Panc1 (cell line): Measurements from ENCODE around the gene KIAA0408. TPM values are rescaled to one million over a fixed set of nuclear protein-coding genes. Genes with fewer than 3 reads are reported as not detected.

ENCODE experiments used
- ATAC-seq: fragments of 200-7000 bp; cut with Tn5 transposase; 2 replicates; pipeline ENCODE4 v1.9.1; 2020; ENCODE audit warnings: mild to moderate bottlenecking, moderate library complexity
- BruUV-seq: library from RNA; stranded (reverse); fragments of 400-500 nt; replicated peaks from 2 replicates; lab custom pipeline; 2021; lab: Mats Ljungman, UMichigan
- CTCF ChIA-PET: fragments of 300-600 bp; sonication (Branson Sonifier 250); formaldehyde crosslinking; loops from one replicate; lab custom pipeline; 2022; ENCODE audit warnings: antibody characterized with exemption; lab: Charles Lee
- POLR2A ChIA-PET: fragments of 300-600 bp; sonication (Branson Sonifier 250); formaldehyde crosslinking; loops from one replicate; lab custom pipeline; 2022; ENCODE audit warnings: antibody characterized with exemption; lab: Charles Lee
- DNase-seq: peaks from one replicate; pipeline ENCODE4 v3.0.0-alpha.2; 2010; ENCODE audit warnings: low read depth, low spot score
- H3K27ac ChIP-seq: 2 replicates; pipeline ENCODE4 v1.5.1; 2011; ENCODE audit warnings: mild to moderate bottlenecking, low read length, inconsistent platforms
- H3K27me3 ChIP-seq: fragments of 200-500 bp; sonication (Bioruptor generic); 2 replicates; pipeline ENCODE4 v1.6.0; 2014; ENCODE audit warnings: low read length, inconsistent platforms; ENCODE audit not compliant: control insufficient read depth, insufficient read depth
- H3K36me3 ChIP-seq: fragments of 200-500 bp; sonication (Bioruptor generic); 2 replicates; pipeline ENCODE4 v1.5.1; 2014; ENCODE audit warnings: inconsistent platforms, mild to moderate bottlenecking, low read length, moderate library complexity; ENCODE audit not compliant: control insufficient read depth, insufficient read depth
- H3K4me1 ChIP-seq: 2 replicates; pipeline ENCODE4 v1.5.1; 2011; ENCODE audit warnings: inconsistent platforms, mild to moderate bottlenecking, low read length, moderate library complexity; ENCODE audit not compliant: control insufficient read depth, insufficient read depth
- H3K4me3 ChIP-seq, 2 experiments: 2 replicates each; pipeline ENCODE4 v1.5.1; 2011 to 2012; ENCODE audit warnings: low read depth in 2 of 2, low read length in 2 of 2, mild to moderate bottlenecking in 2 of 2, inconsistent platforms in 1 of 2, moderate library complexity in 1 of 2
- H3K9me3 ChIP-seq: fragments of 200-500 bp; sonication (Bioruptor generic); 2 replicates; pipeline ENCODE4 v1.5.1; 2014; ENCODE audit warnings: low read depth, mild to moderate bottlenecking, inconsistent platforms, low read length, moderate library complexity; ENCODE audit not compliant: control insufficient read depth, insufficient read depth
- POLR2AphosphoS5 ChIP-seq: IDR thresholded peaks from 2 replicates; pipeline ENCODE4 v1.6.1; 2012; ENCODE audit warnings: mild to moderate bottlenecking, low read depth, low read length, moderate library complexity
- SIN3A ChIP-seq: IDR thresholded peaks from 2 replicates; pipeline ENCODE4 v1.6.1; 2012; ENCODE audit warnings: low read depth, mild to moderate bottlenecking, low read length, moderate library complexity, borderline replicate concordance; ENCODE audit not compliant: insufficient read depth
- TCF7L2 ChIP-seq: IDR thresholded peaks from 2 replicates; pipeline ENCODE4 v1.6.1; 2011; ENCODE audit warnings: mild to moderate bottlenecking, low read depth, low read length, inconsistent platforms
- in situ Hi-C: cut with HindIII; loops from 2 replicates; pipeline ENCODE4 v1.10.0; 2016; ENCODE audit warnings: low sequenced_read_pairs, low pct_unique_long_range_greater_than_20kb
- intact Hi-C: fragments of 100-400 bp; cut with micrococcal nuclease; formaldehyde crosslinking; loops from one replicate; pipeline ENCODE4 v1.10.0; 2022; ENCODE audit not compliant: unreplicated experiment
- total RNA-seq: library from RNA; stranded (reverse); gene quantifications from one replicate; pipeline ENCODE4 v1.2.1, GENCODE V29; 2021; ENCODE audit not compliant: unreplicated experiment
- TF ChIP-seq, protein P1 (sequence below): fragments of 450-650 bp; IDR thresholded peaks from 2 replicates; pipeline ENCODE4 v1.5.1; 2017; ENCODE audit warnings: mild to moderate bottlenecking
- TF ChIP-seq, protein P2 (sequence below), 2 experiments: IDR thresholded peaks; 2 replicates each; pipeline ENCODE4 v1.6.1; 2011 to 2012; ENCODE audit warnings: low read depth in 2 of 2, control low read depth in 1 of 2, low read length in 1 of 2, mild to moderate bottlenecking in 1 of 2, moderate library complexity in 1 of 2; ENCODE audit not compliant: insufficient read depth in 1 of 2

Gene KIAA0408
- total RNA-seq, 1 experiment from 2014 or later, result 0.90 TPM

DNA sequence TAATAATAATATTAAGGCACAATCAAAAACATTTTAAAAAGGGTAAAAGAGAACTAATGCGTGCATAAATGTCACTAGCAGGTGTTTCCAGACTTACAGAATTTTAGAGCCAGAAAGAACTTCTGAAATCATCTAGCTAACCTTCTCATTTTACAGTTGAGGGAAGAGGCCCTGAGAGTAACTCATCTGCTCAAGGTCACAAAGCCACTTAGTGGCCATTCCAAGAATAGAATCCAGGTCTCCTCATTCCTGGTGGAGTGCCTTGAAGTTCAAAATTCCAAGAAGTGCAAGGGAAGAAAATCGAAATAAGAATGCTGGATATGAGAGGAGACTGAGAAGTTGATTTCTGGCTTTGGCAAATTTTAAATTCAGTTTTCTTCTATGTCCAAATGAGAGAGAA, 3.2 kb upstream of the KIAA0408 start:
- H3K27me3 ChIP-seq, result no peaks in the 10 kb centered on the region
- H3K36me3 ChIP-seq, result no peaks in the 10 kb centered on the region
- CTCF ChIA-PET, result no interaction called here
- H3K9me3 ChIP-seq, result no peaks in the 10 kb centered on the region
- in situ Hi-C loops, result no loop called here
- no peaks in the 10 kb centered on the region for H3K4me1 ChIP-seq
- DNase-seq (no peak), ATAC-seq (no peak)
- H3K4me3 ChIP-seq, result no peak overlapping the region
- no peak overlapping the region for H3K27ac ChIP-seq
- TF ChIP-seq TCF7L2, result no peak
- TF ChIP-seq, protein P1, sequence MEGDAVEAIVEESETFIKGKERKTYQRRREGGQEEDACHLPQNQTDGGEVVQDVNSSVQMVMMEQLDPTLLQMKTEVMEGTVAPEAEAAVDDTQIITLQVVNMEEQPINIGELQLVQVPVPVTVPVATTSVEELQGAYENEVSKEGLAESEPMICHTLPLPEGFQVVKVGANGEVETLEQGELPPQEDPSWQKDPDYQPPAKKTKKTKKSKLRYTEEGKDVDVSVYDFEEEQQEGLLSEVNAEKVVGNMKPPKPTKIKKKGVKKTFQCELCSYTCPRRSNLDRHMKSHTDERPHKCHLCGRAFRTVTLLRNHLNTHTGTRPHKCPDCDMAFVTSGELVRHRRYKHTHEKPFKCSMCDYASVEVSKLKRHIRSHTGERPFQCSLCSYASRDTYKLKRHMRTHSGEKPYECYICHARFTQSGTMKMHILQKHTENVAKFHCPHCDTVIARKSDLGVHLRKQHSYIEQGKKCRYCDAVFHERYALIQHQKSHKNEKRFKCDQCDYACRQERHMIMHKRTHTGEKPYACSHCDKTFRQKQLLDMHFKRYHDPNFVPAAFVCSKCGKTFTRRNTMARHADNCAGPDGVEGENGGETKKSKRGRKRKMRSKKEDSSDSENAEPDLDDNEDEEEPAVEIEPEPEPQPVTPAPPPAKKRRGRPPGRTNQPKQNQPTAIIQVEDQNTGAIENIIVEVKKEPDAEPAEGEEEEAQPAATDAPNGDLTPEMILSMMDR, result peak; percentile 19; the same call in 1 of the 2 replicates
- intact Hi-C loops, result loop anchor here (10.0 kb wide), 1 partner anchor 182 kb away; no protein-coding TSS in a partner anchor
- no TSS peak for BruUV-seq
- POLR2A ChIA-PET, result no interaction called here

DNA sequence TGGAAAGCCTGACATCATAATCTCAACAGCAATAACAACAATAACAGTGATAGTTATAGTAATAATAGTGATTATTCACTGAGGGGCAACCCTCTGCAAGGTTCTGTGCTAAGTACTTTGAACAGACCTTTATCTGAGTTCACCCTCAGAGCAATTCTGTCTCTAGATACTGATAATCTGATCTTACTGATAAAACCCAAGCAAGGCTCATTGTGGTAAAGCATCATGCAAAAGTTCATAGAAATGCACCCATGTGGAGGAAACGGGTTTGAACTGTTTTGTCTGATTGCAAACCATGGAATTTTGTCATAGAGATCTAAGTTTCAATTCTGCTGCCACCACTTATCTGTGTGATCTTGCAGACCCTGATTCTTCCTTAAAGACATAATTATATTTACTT, 1.3 kb upstream of the KIAA0408 start:
- POLR2A ChIA-PET, result no interaction called here
- intact Hi-C loops (loop anchor here (10.0 kb wide), 1 partner anchor 184 kb away; no protein-coding TSS in a partner anchor), in situ Hi-C loops (no loop called here)
- CTCF ChIA-PET, result no interaction called here
- Histone ChIP-seq H3K36me3 (no peaks in the 10 kb centered on the region), H3K9me3 (no peaks in the 10 kb centered on the region), H3K27ac (no peak overlapping the region), H3K4me3 (no peak overlapping the region), H3K27me3 (no peaks in the 10 kb centered on the region), H3K4me1 (no peaks in the 10 kb centered on the region)
- TF ChIP-seq SIN3A, result no peak
- TF ChIP-seq, protein P2, sequence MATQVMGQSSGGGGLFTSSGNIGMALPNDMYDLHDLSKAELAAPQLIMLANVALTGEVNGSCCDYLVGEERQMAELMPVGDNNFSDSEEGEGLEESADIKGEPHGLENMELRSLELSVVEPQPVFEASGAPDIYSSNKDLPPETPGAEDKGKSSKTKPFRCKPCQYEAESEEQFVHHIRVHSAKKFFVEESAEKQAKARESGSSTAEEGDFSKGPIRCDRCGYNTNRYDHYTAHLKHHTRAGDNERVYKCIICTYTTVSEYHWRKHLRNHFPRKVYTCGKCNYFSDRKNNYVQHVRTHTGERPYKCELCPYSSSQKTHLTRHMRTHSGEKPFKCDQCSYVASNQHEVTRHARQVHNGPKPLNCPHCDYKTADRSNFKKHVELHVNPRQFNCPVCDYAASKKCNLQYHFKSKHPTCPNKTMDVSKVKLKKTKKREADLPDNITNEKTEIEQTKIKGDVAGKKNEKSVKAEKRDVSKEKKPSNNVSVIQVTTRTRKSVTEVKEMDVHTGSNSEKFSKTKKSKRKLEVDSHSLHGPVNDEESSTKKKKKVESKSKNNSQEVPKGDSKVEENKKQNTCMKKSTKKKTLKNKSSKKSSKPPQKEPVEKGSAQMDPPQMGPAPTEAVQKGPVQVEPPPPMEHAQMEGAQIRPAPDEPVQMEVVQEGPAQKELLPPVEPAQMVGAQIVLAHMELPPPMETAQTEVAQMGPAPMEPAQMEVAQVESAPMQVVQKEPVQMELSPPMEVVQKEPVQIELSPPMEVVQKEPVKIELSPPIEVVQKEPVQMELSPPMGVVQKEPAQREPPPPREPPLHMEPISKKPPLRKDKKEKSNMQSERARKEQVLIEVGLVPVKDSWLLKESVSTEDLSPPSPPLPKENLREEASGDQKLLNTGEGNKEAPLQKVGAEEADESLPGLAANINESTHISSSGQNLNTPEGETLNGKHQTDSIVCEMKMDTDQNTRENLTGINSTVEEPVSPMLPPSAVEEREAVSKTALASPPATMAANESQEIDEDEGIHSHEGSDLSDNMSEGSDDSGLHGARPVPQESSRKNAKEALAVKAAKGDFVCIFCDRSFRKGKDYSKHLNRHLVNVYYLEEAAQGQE (IDR thresholded peaks at IDR 0.05; ENCODE audit: insufficient read depth in 1 of 2, low read depth in 2 of 2, low read length in 1 of 2), result no peak
- no peak for TF ChIP-seq POLR2AphosphoS5
- TF ChIP-seq, protein P1, result no peak
- no peak for TF ChIP-seq TCF7L2
- no TSS peak for BruUV-seq
- no peak for ATAC-seq
- no peak for DNase-seq

DNA sequence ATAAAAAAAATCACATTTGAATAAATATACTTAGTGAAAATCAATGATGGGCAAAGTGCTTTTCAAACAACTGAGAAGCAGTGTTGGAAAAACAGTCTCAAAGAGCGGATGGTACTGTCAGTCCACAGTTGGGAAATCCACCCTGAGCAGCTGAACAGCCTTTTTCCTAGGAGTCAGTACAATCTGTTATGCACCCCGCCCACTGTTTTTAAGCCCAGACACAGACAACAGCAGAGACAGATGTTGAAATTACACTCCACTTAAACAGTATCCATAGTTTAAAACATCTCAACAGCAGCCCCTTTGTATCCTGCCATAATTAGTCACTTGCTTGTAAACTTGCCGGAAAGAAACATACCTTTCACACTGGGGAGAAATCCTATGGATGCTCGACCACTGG, 372 bp downstream of the KIAA0408 start:
- POLR2A ChIA-PET, result no interaction called here
- Histone ChIP-seq H3K36me3 (no peaks in the 10 kb centered on the region), H3K27me3 (no peaks in the 10 kb centered on the region), H3K9me3 (no peaks in the 10 kb centered on the region), H3K4me3 (no peak overlapping the region), H3K4me1 (no peaks in the 10 kb centered on the region), H3K27ac (no peak overlapping the region)
- CTCF ChIA-PET, result no interaction called here
- no peak for ATAC-seq
- BruUV-seq, result no TSS peak
- DNase-seq, result no peak
- intact Hi-C loops (no loop called here), in situ Hi-C loops (no loop called here)
- TF ChIP-seq, protein P1, result no peak
- TF ChIP-seq POLR2AphosphoS5 (no peak), TCF7L2 (no peak), SIN3A (no peak)
- TF ChIP-seq, protein P2 (IDR thresholded peaks at IDR 0.05; ENCODE audit: insufficient read depth in 1 of 2, low read depth in 2 of 2, low read length in 1 of 2), result no peak
